SK-N-SH treated with all-trans-retinoic acid at 6 μM for 48 hours (cell line): ENCODE data around the gene TAF10.

ENCODE experiments used
- ATAC-seq: fragments of 200-7000 bp; cut with Tn5 transposase; 3 replicates; pipeline ENCODE4 v1.9.1; 2020; ENCODE audit warnings: mild to moderate bottlenecking, moderate library complexity
- ARNTL ChIP-seq: fragments of 450-650 bp; formaldehyde crosslinking; IDR thresholded peaks from 2 replicates; pipeline ENCODE4 v1.5.0; 2020; ENCODE audit warnings: low read depth, mild to moderate bottlenecking, moderate library complexity, borderline replicate concordance
- CSRNP3 ChIP-seq: fragments of 250-450 bp; sonication (Bioruptor Pico); IDR thresholded peaks from 2 replicates; pipeline ENCODE4 v1.5.1; 2021; ENCODE audit warnings: mild to moderate bottlenecking, moderate library complexity
- ESRRG ChIP-seq: fragments of 250-450 bp; sonication (Bioruptor Pico); IDR thresholded peaks from 2 replicates; pipeline ENCODE4 v1.6.1; 2021; ENCODE audit warnings: mild to moderate bottlenecking
- ISL1 ChIP-seq: fragments of 250-450 bp; sonication (Bioruptor Pico); IDR thresholded peaks from 2 replicates; pipeline ENCODE4 v2.1.2; 2022; ENCODE audit warnings: mild to moderate bottlenecking, moderate library complexity
- PATZ1 ChIP-seq: fragments of 250-450 bp; sonication (Bioruptor Pico); IDR thresholded peaks from 2 replicates; pipeline ENCODE4 v1.8.0; 2020; ENCODE audit warnings: mild to moderate bottlenecking, moderate library complexity, borderline replicate concordance
- POU6F1 ChIP-seq: fragments of 250-450 bp; sonication (Bioruptor Pico); IDR thresholded peaks from 2 replicates; pipeline ENCODE4 v1.8.0; 2021; ENCODE audit warnings: low read depth, mild to moderate bottlenecking, moderate library complexity, borderline replicate concordance
- PPARA ChIP-seq: fragments of 250-450 bp; sonication (Bioruptor Pico); IDR thresholded peaks from 2 replicates; pipeline ENCODE4 v1.5.0; 2020; ENCODE audit warnings: mild to moderate bottlenecking, borderline replicate concordance
- SNAI2 ChIP-seq: fragments of 250-450 bp; sonication (Bioruptor Pico); IDR thresholded peaks from 2 replicates; pipeline ENCODE4 v1.5.0; 2020; ENCODE audit warnings: mild to moderate bottlenecking, moderate library complexity
- TCF4 ChIP-seq: fragments of 250-450 bp; sonication (Bioruptor Pico); IDR thresholded peaks from 2 replicates; pipeline ENCODE4 v1.8.0; 2021; ENCODE audit warnings: mild to moderate bottlenecking, moderate library complexity, borderline replicate concordance
- TOX ChIP-seq: fragments of 250-450 bp; sonication (Bioruptor Pico); IDR thresholded peaks from 2 replicates; pipeline ENCODE4 v1.8.0; 2021; ENCODE audit warnings: mild to moderate bottlenecking, moderate library complexity, borderline replicate concordance
- TSHZ2 ChIP-seq: fragments of 250-450 bp; sonication (Bioruptor Pico); IDR thresholded peaks from 2 replicates; pipeline ENCODE4 v1.5.0; 2020; ENCODE audit warnings: mild to moderate bottlenecking, moderate library complexity
- ZFP3 ChIP-seq: fragments of 250-450 bp; sonication (Bioruptor Pico); IDR thresholded peaks from 2 replicates; pipeline ENCODE4 v1.5.0; 2020; ENCODE audit warnings: mild to moderate bottlenecking, moderate library complexity
- ZNF70 ChIP-seq: fragments of 450-650 bp; formaldehyde crosslinking; IDR thresholded peaks from 2 replicates; pipeline ENCODE4 v1.5.0; 2020; ENCODE audit warnings: mild to moderate bottlenecking, moderate library complexity
- ZNF8 ChIP-seq: fragments of 450-650 bp; formaldehyde crosslinking; IDR thresholded peaks from 2 replicates; pipeline ENCODE4 v1.5.0; 2020; ENCODE audit warnings: mild to moderate bottlenecking, moderate library complexity

TAF10 gene

GRCh38 chr11:6574816-6575715, 37.0 kb downstream of the TAF10 start:
- no peak for TF ChIP-seq PATZ1 (CRISPR knock-in tag)
- TF ChIP-seq ESRRG = no peak
- no peak for TF ChIP-seq TSHZ2 (CRISPR knock-in tag)
- TF ChIP-seq ZNF70 (CRISPR knock-in tag) = no peak
- no peak for TF ChIP-seq ARNTL (CRISPR knock-in tag)
- no peak for ATAC-seq

GRCh38 chr11:6572215-6572614, 39.8 kb downstream of the TAF10 start:
- peak; percentile 52 for ATAC-seq
- TF ChIP-seq CSRNP3 (CRISPR knock-in tag) (no peak), ISL1 (peak; percentile 70), POU6F1 (no peak), ARNTL (CRISPR knock-in tag) (no peak), PPARA (CRISPR knock-in tag) (no peak), TSHZ2 (CRISPR knock-in tag) (no peak)

GRCh38 chr11:6571434-6572008, 40.5 kb downstream of the TAF10 start:
- TF ChIP-seq TSHZ2 (CRISPR knock-in tag) (no peak), ZNF8 (CRISPR knock-in tag) (no peak), PATZ1 (CRISPR knock-in tag) (no peak), ARNTL (CRISPR knock-in tag) (no peak), ESRRG (no peak), POU6F1 (no peak), ZFP3 (no peak), TOX (CRISPR knock-in tag) (no peak), SNAI2 (CRISPR knock-in tag) (no peak), TCF4 (CRISPR knock-in tag) (no peak)
- ATAC-seq = no peak
